Neural progenitor cell (in vitro differentiated cells): Measurements from ENCODE around the gene KCTD19.

Experiments used
- EZH2 ChIP-seq: fragments of 200-600 bp; sonication (generic); IDR thresholded peaks from 2 replicates; pipeline ENCODE4 v1.6.1; 2017; ENCODE audit warnings: antibody characterized with exemption, mild to moderate bottlenecking, moderate library complexity
- EZH2phosphoT487 ChIP-seq: fragments of 200-600 bp; sonication (generic); IDR thresholded peaks from 2 replicates; pipeline ENCODE4 v1.6.1; 2017; ENCODE audit warnings: antibody characterized with exemption
- TF ChIP-seq, protein P1 (sequence below): fragments of 200-600 bp; sonication (generic); IDR thresholded peaks from 2 replicates; pipeline ENCODE4 v1.5.1; 2017; ENCODE audit warnings: antibody characterized with exemption, mild to moderate bottlenecking

DNA sequence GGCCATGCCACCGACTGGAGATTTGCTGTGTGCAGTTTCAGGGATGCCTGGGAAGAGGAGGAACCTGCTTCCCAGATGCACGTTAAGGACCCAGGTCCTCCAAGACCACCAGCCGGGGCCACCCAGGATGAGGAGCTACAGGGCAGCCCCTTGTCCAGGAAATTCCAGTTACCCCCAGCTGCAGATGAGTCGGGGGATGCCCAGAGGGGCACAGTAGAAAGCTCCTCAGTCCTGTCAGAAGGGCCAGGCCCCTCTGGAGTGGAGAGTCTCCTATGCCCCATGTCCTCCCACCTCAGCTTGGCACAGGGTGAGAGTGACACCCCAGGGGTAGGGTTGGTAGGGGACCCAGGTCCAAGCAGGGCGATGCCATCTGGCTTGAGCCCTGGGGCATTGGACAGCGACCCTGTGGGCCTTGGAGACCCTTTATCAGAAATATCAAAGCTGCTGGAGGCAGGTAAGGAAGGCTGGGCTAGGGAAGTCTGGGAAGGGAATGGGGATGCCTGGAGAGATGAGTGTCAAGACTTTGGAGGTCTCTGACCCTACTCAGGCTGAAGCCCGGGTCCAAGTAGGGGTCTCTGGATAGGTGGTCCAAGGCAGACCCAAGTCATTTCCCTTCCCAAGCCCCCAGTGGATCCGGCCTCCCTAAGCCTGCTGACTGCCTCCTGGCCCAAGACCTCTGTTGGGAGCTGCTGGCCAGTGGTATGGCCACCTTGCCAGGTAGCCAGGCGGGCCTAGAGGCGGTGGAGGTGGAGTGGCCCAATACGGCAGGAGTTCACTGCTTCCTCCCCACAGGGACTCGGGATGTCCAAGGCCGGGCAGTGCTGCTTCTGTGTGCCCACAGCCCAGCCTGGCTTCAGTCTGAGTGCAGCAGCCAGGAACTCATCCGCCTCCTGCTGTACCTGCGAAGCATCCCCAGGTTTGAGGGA lies 46.2 kb downstream of the KCTD19 start:
- TF ChIP-seq, protein P1, sequence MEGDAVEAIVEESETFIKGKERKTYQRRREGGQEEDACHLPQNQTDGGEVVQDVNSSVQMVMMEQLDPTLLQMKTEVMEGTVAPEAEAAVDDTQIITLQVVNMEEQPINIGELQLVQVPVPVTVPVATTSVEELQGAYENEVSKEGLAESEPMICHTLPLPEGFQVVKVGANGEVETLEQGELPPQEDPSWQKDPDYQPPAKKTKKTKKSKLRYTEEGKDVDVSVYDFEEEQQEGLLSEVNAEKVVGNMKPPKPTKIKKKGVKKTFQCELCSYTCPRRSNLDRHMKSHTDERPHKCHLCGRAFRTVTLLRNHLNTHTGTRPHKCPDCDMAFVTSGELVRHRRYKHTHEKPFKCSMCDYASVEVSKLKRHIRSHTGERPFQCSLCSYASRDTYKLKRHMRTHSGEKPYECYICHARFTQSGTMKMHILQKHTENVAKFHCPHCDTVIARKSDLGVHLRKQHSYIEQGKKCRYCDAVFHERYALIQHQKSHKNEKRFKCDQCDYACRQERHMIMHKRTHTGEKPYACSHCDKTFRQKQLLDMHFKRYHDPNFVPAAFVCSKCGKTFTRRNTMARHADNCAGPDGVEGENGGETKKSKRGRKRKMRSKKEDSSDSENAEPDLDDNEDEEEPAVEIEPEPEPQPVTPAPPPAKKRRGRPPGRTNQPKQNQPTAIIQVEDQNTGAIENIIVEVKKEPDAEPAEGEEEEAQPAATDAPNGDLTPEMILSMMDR = no peak
- no peak for TF ChIP-seq EZH2
- TF ChIP-seq EZH2phosphoT487 = no peak
